Measurements from ENCODE around the gene EFNA1. TPM values are rescaled to one million over a fixed set of nuclear protein-coding genes. Genes with fewer than 3 reads are reported as not detected.
"Not testable (repeated sequence)": the region's sequence is repeated elsewhere in the genome, so short reads cannot be mapped to it uniquely, and the experiment has no call there.

Gene EFNA1
- total and polyA plus RNA-seq, 2 of the 13 experiments (the other 11 are each of a cell fraction or from before 2014, with no cell fraction given) = 81.8 to 874 TPM

DNA sequence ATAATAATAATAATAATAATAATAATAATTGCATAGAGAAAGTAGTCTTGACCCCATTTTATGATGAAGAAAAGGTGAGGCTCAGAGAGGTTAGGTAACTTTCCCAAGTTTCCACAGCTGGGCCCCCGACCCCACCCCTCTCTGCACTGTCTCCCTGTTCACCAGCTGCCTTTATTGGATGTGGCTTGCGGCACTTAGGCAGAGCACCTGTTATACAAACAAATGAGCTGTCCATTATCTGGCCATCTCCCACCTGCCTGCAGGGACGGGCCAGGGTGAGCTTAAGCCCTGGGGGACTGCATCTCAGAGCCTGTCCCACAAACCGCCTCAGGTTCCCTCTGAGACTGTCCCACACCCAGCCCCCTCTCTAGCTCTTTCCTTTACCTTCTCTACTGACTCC is 10.1 kb upstream of the EFNA1 start:
- 33% methylated on average over 4 of the region's 4 CpGs for WGBS (ENCODE audit: low lambda C conversion rate)
- intact Hi-C loops (cut with micrococcal nuclease; ENCODE audit: unreplicated experiment) = no loop called here
- Histone ChIP-seq H3K36me3 (replicated peaks in 1 of 2; ENCODE audit: control insufficient read depth in 1 of 2, insufficient read depth in 2 of 2, low read length in 2 of 2) (no peaks in the 10 kb centered on the region), H3K27ac (ENCODE audit: extremely low read length, insufficient read depth, low read length) (no peak overlapping the region), H4K20me1 (ENCODE audit: insufficient read depth, low read length) (no peaks in the 10 kb centered on the region), H3K27me3 (ENCODE audit: control insufficient read depth in 1 of 2, insufficient read depth in 2 of 2, low read length in 2 of 2) (peaks cover 0 to 7% of the 10 kb centered on the region in 2 experiments; a peak in 1 of 5 replicates), H3K4me2 (ENCODE audit: low read depth, low read length) (no peak overlapping the region), H2AFZ (ENCODE audit: low read length) (no peak overlapping the region), H3K9ac (ENCODE audit: insufficient read depth, low read depth, low read length) (no peak overlapping the region), H3K4me3 (replicated peaks in 1 of 3; ENCODE audit: insufficient read depth in 1 of 3, low read depth in 2 of 3, low read length in 3 of 3) (no peak overlapping the region), H3K79me2 (ENCODE audit: insufficient read depth, low read length) (no peaks in the 10 kb centered on the region), H3K4me1 (ENCODE audit: insufficient read depth, low read length) (peaks cover 22% of the 10 kb centered on the region), H3K9me3 (ENCODE audit: low read length) (no peaks in the 10 kb centered on the region)
- ATAC-seq = no peak
- TF ChIP-seq HNRNPUL1 (IDR thresholded peaks at IDR 0.05; ENCODE audit: low read depth, low read length) (no peak), NFKBIZ (CRISPR knock-in tag; IDR thresholded peaks at IDR 0.05) (no peak), GABPA (IDR thresholded peaks at IDR 0.05; ENCODE audit: low read depth, low read length) (no peak), GABPA (CRISPR knock-in tag; IDR thresholded peaks at IDR 0.05; ENCODE audit: low read depth) (no peak), RNF2 (conservative IDR thresholded peaks at IDR 0.05; ENCODE audit: low read depth) (no peak), ZNF460 (CRISPR knock-in tag; IDR thresholded peaks at IDR 0.05; ENCODE audit: borderline replicate concordance) (no peak)
- TF ChIP-seq, protein P1, sequence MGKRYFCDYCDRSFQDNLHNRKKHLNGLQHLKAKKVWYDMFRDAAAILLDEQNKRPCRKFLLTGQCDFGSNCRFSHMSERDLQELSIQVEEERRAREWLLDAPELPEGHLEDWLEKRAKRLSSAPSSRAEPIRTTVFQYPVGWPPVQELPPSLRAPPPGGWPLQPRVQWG (CRISPR knock-in tag; IDR thresholded peaks at IDR 0.05; ENCODE audit: borderline replicate concordance, low read depth) = no peak
- TF ChIP-seq, protein P2, sequence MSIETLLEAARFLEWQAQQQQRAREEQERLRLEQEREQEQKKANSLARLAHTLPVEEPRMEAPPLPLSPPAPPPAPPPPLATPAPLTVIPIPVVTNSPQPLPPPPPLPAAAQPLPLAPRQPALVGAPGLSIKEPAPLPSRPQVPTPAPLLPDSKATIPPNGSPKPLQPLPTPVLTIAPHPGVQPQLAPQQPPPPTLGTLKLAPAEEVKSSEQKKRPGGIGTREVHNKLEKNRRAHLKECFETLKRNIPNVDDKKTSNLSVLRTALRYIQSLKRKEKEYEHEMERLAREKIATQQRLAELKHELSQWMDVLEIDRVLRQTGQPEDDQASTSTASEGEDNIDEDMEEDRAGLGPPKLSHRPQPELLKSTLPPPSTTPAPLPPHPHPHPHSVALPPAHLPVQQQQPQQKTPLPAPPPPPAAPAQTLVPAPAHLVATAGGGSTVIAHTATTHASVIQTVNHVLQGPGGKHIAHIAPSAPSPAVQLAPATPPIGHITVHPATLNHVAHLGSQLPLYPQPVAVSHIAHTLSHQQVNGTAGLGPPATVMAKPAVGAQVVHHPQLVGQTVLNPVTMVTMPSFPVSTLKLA (IDR thresholded peaks at IDR 0.05) = no peak
- BruUV-seq (replicated peaks) = no TSS peak
- no peak for FAIRE-seq
- POLR2A ChIA-PET = interaction anchor here (0.9 to 1.8 kb wide), 2 partner anchors 9 to 11 kb away, joined by 3 to 5 read pairs; no protein-coding TSS in a partner anchor
- no peak for DNase-seq (ENCODE audit: low spot score)
- CTCF ChIA-PET (ENCODE audit: low intra/inter-chr PET ratio, low total read pairs) = no interaction called here
- in situ Hi-C loops (cut with HindIII; ENCODE audit: extremely low pct_ligation_motif_present, low pct_unique_long_range_greater_than_20kb) = no loop called here

DNA sequence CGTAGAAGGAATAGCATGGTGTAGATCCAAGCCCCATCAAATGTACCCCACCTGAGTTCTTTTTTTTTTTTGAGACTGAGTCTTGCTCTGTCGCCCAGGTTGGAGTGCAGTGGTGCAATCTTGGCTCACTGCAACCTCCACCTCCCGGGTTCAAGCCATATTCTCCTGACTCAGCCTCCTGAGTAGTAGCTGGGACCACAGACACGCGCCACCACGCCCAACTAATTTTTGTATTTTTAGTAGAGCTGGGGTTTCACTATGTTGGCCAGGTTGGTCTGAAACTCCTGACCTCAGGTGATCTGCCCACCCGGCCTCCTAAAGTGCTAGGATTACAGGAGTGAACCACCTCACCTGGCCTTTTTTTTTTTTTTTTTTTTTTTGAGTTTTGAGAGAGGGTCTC is 9.6 kb upstream of the EFNA1 start:
- CTCF ChIA-PET (ENCODE audit: low intra/inter-chr PET ratio, low total read pairs) = not testable (repeated sequence)

More for the DNA sequence above, 9.6 kb upstream of the EFNA1 start:
- 80% methylated on average over 7 of the region's 7 CpGs for WGBS (ENCODE audit: low lambda C conversion rate)
- ATAC-seq; DNase-seq (ENCODE audit: low spot score); in situ Hi-C loops (cut with HindIII; ENCODE audit: extremely low pct_ligation_motif_present, low pct_unique_long_range_greater_than_20kb); H3K4me3 ChIP-seq (replicated peaks in 1 of 3; ENCODE audit: insufficient read depth in 1 of 3, low read depth in 2 of 3, low read length in 3 of 3); H3K27me3 ChIP-seq (ENCODE audit: control insufficient read depth in 1 of 2, insufficient read depth in 2 of 2, low read length in 2 of 2); H3K36me3 ChIP-seq (replicated peaks in 1 of 2; ENCODE audit: control insufficient read depth in 1 of 2, insufficient read depth in 2 of 2, low read length in 2 of 2); H3K27ac ChIP-seq (ENCODE audit: extremely low read length, insufficient read depth, low read length); H3K9me3 ChIP-seq (ENCODE audit: low read length); H4K20me1 ChIP-seq (ENCODE audit: insufficient read depth, low read length); intact Hi-C loops (cut with micrococcal nuclease; ENCODE audit: unreplicated experiment); H3K9ac ChIP-seq (ENCODE audit: insufficient read depth, low read depth, low read length); FAIRE-seq; BruUV-seq (replicated peaks); H3K79me2 ChIP-seq (ENCODE audit: insufficient read depth, low read length); H2AFZ ChIP-seq (ENCODE audit: low read length); H3K4me2 ChIP-seq (ENCODE audit: low read depth, low read length): not testable (repeated sequence)
- H3K4me1 ChIP-seq (ENCODE audit: insufficient read depth, low read length) = peaks cover 17% of the 10 kb centered on the region
- POLR2A ChIA-PET = interaction anchor here (0.9 to 1.8 kb wide), 2 partner anchors 9 to 11 kb away, joined by 3 to 5 read pairs; no protein-coding TSS in a partner anchor

Data from HepG2 (cell line).